GM18858 (cell line): ENCODE measurements around the gene TLN1.

Source experiments
- ATAC-seq: cut with Tn5 transposase; IDR thresholded peaks from one replicate; pipeline ENCODE4 v1.9.1; 2021; ENCODE audit not compliant: unreplicated experiment

Gene TLN1

GRCh38 chr9:35669331-35670145 is 62.5 kb downstream of the TLN1 start:
- ATAC-seq = no peak

- no peak for ATAC-seq
These were observed 64.1 kb downstream of the TLN1 start for GRCh38 chr9:35667939-35668338.

- ATAC-seq = no peak
These were observed 65.4 kb downstream of the TLN1 start for GRCh38 chr9:35666549-35666948.

GRCh38 chr9:35666045-35666444 is 66.0 kb downstream of the TLN1 start:
- ATAC-seq = no peak

DNA sequence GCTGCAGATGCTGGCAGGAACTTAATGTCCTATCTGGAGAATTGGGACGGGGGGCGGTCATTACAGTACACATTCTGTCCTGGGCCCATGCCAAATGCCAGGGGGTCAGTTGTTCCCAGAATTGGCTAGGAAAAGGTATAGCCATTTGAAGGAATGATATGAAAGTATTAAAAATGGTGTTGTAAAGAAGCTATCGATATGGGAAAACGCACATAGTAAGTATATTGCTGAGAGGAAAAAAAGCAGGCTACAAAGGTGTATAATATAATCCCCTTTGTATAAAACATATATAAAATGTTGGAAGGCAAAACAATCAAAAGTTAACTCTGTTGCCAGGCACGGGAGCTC is 66.5 kb downstream of the TLN1 start:
- ATAC-seq = no peak

- ATAC-seq = peak; percentile 53
These were observed 67.2 kb downstream of the TLN1 start, which contains the start of gene ARHGEF39 for GRCh38 chr9:35664531-35665470. Gene ARHGEF39, minus strand, starts transcription at chr9:35665195. Its CDS starts 26 bp downstream, at chr9:35665169.

GRCh38 chr9:35662437-35662836 is 69.6 kb downstream of the TLN1 start:
- no peak for ATAC-seq

GRCh38 chr9:35661756-35662350 is 70.1 kb downstream of the TLN1 start:
- ATAC-seq = no peak

- no peak for ATAC-seq
These were observed 71.0 kb downstream of the TLN1 start for GRCh38 chr9:35660966-35661415.

DNA sequence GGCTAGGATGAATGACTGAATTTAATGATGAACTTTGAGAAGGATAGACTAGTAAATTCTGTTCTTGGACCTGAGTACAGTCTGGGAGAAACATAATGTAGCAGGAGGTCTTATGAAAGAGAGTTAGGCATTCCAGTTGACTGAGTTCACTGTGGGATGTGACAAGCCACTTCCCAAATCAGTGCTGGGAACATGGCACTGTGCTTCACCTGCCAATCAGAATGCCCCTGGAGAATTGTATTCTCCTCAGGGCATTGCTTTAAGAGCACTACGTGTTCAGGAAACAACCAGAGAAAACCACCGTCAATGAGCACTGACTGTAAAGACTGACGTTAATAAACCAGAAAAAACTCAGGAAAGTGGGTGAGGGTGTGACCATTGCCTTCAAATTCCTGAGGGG is 72.7 kb downstream of the TLN1 start:
- no peak for ATAC-seq

DNA sequence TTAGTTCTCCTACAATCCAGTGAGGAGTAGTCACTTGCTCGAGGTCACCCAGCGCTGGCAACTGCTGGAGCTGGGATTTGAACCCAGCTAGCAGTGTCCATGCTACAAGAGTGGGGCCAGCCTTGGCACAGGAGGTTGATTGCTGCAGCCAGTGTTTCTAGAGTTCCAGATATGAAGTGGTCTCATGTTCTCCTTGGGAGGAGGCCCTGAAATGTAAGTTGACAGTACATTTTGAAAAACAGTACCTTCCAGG is 73.1 kb downstream of the TLN1 start:
- no peak for ATAC-seq

DNA sequence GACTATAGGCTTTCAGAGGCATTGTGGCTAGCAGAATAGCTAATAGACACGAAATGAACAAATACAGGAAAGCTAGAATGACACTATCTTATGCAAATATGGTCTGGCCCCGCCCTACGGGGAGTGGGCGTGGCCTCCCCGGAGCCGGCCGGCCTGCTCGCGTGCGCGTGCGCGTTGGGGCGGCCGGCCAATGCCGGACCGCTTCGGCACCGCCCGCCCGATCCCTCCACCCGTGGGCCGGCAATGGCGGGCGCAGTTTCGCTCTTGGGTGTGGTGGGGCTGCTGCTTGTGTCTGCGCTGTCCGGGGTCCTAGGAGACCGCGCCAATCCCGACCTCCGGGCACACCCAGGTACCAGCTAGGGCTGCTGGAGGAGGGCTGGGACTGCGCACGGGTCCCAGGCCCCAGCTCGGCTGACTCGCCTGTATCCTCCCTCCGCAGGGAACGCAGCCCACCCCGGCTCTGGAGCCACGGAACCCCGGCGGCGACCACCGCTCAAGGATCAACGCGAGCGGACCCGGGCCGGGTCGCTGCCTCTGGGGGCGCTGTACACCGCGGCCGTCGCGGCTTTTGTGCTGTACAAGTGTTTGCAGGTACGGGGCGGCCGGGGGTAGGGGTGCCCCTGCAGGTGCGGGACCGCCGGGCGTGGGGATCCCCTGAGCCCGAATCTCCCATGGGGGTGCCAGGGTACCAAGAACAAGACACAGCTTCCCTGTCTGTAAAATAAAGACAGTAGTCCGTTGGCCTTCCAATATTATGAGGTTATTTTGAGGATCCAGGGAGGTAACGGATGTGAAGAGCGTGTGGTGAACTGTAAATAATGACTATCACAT is 73.6 kb downstream of the TLN1 start, which contains the start of gene CCDC107:
Gene CCDC107 (plus strand): TSS at position 156 of the 831 bp plus-strand sequence. CDS start 88 bp downstream, at position 244.
- peak; percentile 41 for ATAC-seq

GRCh38 chr9:35657546-35658136 is 74.4 kb downstream of the TLN1 start, which contains the start of gene RMRP:
Gene RMRP, minus strand, starts transcription at chr9:35658019.
- ATAC-seq = peak; percentile 80

- ATAC-seq = no peak
These were observed 75.0 kb downstream of the TLN1 start for GRCh38 chr9:35656831-35657545.

- ATAC-seq = no peak
These were observed 75.6 kb downstream of the TLN1 start for GRCh38 chr9:35656348-35656747.

- ATAC-seq = no peak
These were observed 78.4 kb downstream of the TLN1 start for GRCh38 chr9:35653611-35654010.

GRCh38 chr9:35652829-35653209 is 79.2 kb downstream of the TLN1 start:
- no peak for ATAC-seq

GRCh38 chr9:35651956-35652828 is 79.8 kb downstream of the TLN1 start:
- no peak for ATAC-seq
